Right renal cortex interstitium (tissue), 3 donors: ENCODE data around the gene SLC12A4. TPM values are rescaled to one million over a fixed set of nuclear protein-coding genes. Genes with fewer than 3 reads are reported as not detected.
A peak's percentile ranks its signal among the peaks of the same experiment; 100 is the strongest.
"Not testable (repeated sequence)": the region's sequence is repeated elsewhere in the genome, so short reads cannot be mapped to it uniquely, and the experiment has no call there.

Experiments used
- DNase-seq, 3 donors: peaks; one replicate each; pipeline ENCODE4 v3.0.0-alpha.2; 2013; ENCODE audit warnings: low read depth in 3 of 3, low spot score in 2 of 3
- polyA plus RNA-seq, 3 donors: library from polyadenylated mRNA; unstranded; fragments of 120-200 nt; gene quantifications; one replicate each; pipeline ENCODE4 v1.2.1, GENCODE V29; 2013; ENCODE audit not compliant: insufficient read length in 3 of 3

Gene SLC12A4
- polyA plus RNA-seq, 3 donors = 30.6 to 33.8 (median 30.9) TPM

DNA sequence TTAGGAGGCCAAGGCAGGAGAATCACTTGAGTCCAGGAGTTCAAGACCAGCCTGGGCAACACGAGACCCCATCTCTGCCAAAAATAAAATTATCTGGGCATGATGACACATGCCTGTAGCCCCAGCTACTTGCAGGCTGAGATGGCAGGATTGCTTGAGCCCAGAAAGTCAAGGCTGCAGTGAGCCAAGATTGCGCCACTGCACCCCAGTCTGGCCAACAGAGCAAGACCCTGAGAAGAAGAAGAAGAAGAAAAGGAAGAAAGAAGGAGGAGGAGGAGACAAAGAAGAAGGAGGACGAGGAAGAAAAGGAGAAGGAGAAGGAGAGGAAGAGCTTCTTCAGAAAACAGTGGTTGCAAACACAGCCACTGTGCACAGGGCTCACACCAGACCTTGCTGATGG lies 20.2 kb upstream of the SLC12A4 start:
- no peak for DNase-seq

DNA sequence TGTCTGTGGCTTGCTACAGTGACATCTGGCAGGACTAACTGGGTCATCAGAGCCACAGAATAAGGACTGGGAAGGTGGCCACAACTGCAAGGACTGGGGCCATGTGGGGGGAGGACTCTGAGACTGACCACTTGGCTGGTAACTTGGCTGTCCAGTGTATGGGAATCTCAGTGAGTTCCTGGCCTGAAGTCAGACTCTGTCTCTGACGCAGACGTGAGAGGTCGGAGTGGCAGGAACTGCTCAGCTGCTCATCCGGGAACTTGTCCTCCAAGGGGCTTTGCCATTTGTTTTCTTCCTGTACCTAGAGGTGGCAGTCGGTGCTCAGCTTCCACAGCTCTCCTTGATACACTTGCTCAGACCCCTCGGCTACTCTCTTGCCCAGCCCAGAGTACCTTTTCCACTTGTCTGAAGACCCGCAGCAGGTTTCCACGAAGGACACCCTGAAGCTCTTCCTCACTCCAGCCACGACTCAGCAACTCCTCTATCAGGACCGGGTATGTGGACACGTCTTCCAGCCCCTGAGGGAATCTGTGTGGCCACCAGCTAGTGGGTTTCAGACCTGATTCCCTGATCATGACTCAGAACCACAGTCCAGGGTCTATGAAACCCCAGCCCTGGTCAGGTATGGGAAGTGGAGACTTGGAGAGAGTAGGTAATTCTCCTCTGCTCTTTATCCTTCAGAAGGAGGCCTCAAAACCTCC lies 19.2 kb upstream of the SLC12A4 start:
- DNase-seq = no peak

DNA sequence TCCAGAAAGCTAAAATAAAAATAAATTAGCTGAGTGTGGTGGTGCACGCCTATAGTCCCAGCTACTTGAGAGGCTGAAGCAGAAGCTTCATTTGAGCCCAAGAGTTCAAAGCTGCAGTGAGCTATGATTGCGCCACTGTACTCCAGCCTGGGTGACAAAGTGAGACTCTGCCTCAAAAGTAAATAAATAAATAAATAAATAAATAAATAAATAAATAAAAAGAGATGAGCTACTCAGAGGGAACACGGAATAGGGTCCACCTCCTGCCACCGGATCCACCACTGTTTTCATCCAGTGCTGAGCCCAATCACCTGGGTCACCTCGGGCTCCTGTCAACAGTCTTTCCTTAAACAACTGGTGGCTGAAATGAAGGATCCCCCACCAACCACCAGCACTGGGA lies 18.5 kb upstream of the SLC12A4 start:
- no peak for DNase-seq

DNA sequence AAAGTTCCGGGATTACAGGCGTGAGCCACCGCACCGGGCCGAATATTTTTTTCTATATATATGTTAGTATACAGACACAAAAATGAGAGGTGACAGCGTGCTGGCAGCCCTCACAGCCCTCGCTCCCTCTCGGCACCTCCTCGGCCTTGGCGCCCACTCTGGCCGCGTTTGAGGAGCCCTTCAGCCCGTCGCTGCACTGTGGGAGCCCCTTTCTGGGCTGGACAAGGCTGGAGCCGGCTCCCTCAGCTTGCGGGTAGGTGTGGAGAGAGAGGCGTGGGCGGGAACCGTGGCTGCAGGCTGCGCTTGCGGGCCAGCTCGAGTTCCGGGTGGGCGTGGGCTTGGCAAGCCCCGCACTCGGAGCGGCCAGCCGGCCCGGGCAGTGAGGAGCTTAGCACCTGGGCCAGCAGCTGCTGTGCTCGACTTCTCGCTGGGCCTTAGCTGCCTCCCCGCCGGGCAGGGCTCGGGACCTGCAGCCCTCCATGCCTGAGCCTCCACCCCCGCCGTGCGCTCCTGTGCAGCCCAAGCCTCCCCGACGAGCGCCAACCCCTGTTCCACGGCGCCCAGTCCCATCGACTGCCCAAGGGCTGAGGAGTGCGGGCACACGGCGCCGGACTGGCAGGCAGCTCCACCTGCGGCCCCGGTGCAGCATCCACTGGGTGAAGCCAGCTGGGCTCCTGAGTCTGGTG lies 13.7 kb upstream of the SLC12A4 start:
- no peak for DNase-seq

DNA sequence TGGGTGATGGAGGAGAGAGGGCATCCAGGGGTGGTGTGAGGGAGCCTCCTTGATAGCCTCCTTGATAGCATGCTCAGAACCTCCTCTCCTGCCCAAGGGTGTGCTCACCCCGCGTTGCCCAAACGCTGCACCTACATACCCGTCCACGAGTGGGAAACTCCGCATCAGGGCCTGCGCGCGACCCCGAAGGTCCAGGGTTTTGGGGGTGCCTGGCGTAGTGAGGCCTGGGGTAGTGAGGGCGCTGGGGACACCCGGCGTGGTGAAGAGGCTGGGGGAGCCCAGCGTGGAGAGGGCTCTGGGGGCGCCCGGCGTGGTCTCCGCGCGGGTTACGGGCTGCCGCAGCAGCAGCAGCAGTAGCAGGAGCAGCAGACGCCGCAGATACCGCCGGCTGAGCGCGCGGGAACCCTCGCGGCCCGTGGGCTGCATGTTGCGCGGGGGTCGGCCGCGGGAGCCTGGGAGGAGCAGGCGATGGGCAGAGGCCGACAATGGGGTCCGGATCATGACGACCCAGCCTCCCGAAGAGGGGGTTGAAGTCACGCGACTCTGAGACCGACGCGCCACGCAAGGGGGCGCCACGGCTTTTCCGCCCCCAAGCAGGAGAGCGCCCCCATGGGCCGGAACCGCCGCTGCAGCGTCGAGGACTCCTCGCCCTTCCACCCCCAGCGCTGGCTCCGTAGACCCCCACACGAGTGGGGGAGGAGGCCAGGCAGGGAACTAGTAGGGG lies 11.7 kb upstream of the SLC12A4 start, which contains the start of gene DPEP3:
Gene DPEP3 (minus strand): TSS at position 545 of the 724 bp plus-strand sequence. CDS start 119 bp downstream, at position 426.
- no peak for DNase-seq

DNA sequence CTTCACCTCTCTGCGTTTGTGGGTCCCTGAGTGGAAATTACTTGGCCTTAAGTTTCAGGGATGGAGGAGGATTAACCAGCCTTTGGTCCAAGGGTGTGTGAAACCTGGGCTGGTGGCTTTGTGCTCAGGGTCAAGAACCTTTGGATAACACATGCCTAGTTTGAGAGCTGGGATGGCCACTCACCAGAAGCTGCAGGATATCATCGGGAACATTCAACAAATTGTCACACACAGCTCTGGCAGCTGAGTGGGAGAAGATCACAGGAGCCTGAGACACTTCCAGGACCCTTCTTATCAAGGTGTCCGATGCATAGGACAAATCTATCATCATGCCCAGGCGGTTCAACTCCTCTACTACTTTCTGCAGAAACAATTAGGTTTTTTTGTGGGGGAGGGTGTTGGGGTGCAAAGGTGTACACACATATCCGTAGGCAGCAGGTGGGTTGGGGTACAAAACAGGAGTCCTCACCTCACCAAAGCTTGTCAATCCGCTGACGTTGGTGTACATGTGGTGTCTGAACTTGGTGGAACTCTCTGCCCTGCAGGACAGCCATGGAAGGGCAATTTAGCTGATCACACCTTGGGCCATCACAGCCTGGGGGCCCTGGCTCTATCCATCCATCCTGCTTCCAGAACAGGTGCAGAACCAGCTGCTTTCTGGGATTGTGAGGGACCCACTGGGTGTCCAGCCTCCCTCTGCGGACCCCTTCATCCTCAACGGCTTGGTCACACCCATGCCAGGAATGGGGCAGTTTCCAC lies 9.2 kb upstream of the SLC12A4 start:
- no peak for DNase-seq

DNA sequence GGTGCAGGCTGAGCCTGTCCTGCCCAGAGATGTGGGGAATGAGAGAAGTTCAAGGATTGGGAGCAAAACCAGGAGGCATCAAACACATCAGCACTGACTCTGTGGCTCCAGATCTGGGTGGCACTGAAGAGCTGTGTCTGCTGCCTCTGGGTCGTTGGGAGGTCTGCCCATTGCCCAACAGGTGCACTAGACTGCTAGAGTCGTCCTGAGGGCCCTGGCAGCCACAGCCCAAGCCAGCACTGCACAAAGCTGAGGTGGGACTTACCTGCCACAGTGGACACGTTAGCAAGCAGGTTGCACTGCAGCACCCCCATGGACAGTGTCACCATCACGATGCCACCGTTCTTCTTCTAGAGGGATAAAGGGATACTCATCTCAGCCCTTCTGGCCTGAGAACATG lies 8.6 kb upstream of the SLC12A4 start:
- DNase-seq = no peak

DNA sequence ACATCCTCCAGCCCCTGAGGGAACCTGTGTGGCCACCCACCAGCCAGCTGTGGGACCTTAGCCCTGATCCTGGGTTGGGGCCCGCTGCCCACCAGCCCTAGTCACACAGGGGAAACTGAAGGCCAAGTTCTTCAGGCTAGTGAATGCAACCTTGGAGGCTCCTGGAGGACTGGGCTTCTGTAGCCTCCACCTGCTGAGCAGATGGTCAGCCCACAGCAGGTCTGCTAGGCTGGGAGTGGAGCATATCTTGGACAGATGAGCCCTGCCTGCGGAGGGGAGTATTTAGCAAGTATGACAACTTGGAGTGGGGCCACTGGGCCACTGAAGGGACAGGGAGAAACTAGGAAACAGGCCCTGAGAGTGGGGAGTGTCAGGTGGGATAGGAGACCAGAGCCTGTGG lies 7.8 kb upstream of the SLC12A4 start:
- no peak for DNase-seq

DNA sequence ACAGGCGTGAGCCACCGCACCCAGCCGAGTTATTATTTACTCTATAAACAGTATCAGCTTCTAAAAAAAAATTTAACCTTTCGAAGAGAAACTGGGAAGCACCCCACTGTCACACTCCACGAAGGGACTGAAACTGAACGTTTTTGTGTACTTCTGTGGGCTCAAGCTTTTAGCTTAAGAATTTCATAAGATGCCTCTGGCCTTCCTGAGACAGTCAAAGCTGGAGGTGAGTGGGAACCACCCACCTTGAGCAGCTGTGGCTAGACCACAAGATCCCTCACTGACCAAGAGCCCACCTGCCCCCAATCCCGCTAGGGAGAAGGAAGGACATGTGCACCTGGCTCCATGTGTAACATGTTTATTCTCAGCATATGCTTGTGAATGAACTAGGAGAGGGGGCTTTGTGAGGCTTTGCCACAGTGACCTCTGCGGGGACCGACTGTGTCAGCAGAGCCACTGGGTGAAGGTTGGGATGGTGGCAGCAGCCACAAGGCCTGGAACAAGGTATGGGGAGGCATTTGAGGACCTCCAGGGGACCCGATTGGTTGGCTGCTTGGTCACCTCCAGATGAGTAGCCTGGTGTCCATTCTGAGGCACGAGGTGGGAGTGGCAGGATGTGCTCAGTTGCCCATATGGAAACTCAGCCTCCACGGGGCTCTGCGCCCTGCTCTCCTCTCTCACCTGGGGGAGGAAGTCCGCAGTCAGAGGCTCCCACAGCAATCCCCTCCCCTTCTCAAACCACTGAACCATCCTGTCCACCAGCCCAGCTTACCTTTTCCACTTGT lies 7.1 kb upstream of the SLC12A4 start:
- DNase-seq = no peak

DNA sequence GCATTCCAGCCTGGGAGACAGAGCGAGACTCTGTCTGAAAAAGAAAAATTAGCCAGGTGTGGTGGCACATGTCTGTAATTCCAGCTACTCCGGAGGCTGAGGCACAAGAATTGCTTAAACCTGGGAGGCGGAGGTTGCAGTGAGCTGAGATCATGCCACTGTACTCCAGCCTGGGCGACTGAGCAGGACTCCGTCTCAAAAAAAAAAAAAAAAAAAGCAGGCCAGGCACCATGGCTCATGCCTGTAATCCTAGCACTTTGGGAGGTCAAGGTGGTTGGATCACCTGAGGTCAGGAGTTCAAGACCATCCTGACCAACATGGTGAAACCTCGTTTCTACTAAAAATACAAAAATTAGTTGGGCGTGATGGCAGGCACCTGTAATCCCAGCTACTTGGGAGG lies 3.8 kb upstream of the SLC12A4 start:
- not testable (repeated sequence) for DNase-seq

DNA sequence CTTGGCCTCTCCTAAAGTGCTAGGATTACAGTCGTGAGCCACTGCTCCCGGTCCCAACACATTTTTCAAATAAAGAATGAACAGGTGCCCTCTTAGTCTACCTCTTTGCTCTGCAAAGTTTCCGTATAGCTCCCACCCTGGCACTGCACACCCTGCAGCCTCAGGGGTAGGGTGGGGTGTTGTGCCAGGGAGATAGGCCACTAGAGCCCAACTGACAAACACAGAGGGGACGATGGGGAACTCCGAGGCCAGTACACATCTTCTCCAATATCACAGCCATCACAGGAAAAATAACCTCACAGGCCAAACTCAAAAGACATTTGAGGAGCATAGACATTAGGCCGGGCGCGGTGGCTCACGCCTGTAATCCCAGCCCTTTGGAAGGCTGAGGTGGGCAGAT lies 2.7 kb upstream of the SLC12A4 start:
- no peak for DNase-seq

DNA sequence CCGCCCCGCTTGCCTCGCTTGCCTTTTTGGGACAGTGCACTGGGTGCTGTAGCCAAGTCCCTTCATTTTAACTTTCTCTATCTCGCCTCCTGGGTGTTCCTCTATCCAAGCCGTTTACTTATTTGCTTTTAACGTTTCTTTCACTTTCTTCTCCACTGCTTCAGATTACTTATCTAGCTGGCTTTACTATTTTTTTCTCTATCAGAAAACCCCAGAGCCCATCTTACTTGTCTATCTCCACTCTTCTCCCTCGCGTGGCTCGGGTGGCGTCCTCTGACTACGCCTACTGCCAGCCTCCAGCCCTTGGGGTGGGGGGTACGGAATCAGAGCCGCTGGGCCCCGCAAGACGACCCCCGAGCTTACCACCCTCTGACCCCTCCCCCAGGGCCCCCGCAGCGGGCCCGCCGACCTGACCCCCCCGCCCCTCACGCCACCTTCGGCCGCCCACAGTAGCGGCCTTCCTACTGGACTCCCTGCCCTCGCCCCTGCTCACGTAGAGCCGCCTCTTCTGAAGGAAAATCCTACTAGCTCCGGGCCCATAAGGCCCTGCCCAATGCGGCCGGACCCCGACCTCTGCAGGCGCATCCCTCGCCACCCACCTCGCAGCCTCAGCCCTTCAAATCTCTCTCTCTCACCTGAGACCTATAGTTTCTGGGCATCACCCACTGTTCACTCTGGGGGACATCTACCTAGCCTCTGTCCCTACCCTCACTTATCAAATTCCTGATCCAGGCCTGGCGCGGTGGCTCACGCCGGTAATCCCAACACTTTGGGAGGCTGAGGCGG lies 1.0 kb upstream of the SLC12A4 start:
- no peak for DNase-seq

DNA sequence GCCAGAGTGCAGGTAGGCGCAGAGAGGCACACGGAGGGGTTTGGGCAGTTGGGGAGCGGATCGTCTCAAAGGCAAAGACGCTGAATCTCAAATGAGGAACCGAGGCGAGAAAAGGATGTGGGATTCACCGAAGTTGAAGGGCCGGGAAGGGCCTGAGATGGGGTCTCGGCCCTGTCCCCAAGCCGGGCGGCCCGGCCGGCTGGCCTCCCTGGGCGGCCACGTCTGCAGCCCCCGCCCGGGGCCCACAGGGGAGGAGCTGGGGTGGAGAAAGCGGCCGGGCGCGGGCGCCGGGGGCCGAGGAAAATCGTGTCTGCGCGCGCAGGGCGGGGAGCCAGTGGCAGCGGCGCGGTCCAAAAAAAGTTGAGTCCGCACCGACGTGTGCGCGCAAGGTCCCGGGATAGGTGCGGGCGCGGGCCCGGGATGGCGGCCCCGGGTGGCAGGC lies 458 bp downstream of the SLC12A4 start:
- peak in 2 of 3 donors; percentile 13 to 23 for DNase-seq

DNA sequence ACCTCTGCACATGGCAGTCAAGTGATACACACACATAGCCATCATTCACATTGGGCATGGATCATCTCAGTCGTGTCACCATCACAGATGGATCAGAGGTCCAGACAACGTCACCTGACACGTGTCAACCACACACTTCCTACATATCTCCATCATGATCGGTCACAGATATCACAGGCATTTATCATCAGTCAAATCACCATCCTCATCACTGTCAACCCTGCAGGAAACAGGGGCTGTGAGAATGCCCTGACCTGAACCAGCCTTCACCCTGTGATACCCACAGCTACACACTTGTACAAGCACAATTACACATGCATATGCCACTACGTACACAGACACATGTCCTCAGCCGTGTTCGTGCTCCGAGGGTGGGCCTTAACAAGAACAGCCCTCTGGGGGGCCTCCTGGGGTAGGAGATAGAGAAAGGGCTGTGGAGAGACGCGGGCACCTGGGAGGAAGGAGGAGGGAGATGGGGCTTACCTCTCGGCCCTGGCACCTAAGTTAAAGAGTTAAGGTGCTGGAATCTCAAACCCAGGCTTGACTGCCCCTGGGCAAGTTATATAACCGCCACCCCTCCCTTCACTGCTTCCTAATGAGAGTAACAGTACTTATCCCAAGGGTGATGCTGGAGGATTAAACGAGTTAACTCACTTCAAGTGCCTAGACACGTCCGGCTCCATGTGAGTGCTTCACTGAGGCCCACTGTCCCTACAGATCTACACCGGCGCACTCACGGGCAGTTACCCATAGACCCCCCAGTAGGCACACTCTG lies 1.1 kb downstream of the SLC12A4 start:
- DNase-seq = peak in 1 of 3 donors; percentile 9

DNA sequence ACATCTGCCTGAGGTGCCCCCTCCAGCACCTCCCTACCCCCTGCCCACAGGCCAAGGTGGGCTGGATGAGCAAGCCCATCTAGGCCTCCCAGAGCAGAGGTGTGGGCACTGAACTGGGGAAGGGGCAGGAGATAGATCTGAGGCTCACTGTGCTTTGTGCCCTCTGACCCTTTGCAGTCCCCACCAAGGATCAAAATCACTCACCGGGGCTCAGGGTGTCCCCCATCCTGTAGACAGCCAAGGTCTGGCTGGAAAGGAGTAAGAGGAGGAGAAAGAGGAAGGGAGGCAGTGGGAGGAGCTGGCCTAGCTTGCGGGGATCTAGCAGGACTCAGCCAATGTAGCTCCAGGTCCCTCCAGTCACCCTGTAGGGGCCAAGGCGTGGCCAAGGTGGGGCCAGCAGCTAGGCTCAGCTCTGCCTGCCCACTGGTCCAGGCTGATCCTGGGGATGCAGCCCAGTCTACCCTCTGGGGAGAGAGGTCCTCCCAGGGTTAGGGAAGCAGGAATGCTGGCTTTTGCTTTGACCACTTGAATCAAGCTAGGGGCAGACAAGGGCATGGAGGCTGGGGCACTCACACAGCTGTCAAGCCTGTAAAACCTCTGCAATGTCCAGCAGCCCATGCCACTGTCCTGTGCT lies 1.8 kb downstream of the SLC12A4 start:
- DNase-seq = no peak

DNA sequence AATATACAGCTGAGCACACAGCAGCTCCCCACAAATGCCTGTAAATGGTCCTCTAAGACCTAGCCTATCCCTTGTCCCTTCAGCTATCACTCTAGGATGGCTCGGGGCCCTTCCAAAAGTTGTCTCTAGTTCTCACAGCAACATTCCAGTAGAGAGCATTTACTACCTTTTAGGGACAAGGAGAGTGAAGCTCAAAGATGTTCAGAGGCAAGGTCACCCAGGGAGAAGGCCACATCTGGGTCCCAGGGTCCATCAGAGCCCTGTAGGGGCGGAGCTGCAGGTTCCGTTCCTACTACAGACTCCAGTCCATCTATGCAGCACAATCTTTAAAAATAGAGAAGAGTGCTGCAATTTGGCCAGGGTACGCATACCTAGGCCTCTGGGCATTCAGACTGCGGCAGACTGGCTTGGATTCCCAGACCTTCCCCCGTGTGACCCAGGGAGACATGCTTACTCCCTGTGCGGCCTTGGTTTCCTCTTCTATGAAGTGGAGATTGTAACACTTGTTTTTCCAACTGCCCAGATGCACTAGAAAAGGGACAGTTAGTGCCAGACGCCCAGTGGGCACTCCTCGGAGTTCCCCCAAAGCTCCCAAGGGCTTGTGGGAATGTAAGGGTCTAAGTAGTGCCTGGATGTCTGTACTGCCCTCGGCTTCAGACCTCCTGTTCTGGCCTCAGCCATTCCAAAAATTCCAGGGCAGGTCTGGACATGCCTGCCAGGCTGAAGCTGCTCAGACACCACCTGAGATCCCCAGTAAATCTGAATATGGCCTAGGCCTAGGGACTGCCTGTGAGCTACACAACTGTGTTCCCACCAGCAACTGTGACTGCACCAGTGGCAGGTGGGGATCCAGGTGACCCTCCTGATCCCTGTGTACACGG lies 2.5 kb downstream of the SLC12A4 start:
- DNase-seq = no peak

DNA sequence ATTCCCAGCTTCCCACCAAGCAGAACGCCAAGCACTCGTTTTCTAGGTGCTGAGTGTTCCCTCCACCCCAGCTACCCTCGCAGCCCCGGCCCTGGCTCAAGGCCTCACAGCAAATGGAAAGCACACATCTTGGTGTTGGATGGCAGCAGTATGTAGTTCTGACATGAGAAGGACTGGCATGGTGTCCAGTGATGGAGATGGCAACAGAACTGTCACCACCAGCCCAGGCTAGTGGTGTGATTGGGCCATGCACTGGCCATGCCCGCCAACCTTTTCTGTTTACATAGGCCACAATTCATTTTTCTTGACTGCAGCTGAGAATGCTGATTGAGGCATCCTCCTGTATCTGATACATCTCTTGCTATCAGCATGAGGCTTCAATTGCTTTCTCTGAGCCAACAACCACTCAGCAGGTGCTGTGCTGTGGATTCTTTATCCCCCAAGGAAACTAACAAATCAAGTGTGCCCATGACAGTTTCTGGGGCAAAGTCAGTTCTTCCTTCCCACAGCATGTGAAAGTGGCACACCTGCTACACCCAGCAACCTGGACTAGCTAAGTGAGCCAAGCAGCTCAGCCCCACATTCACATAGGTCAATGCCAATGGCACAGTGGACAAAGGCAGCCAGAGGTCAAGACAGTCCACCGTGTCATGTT lies 3.8 kb downstream of the SLC12A4 start:
- DNase-seq = no peak
